Neural progenitor cell (in vitro differentiated cells): ENCODE data around the gene MSH2. TPM values are rescaled to one million over a fixed set of nuclear protein-coding genes. Genes with fewer than 3 reads are reported as not detected.
A peak's percentile ranks its signal among the peaks of the same experiment; 100 is the strongest.

Experiments
- DNase-seq: peaks from one replicate; pipeline ENCODE4 v3.0.0-alpha.2; 2016; ENCODE audit warnings: low spot score
- H2AFZ ChIP-seq: fragments of 200-600 bp; sonication (generic); replicated peaks from 2 replicates; pipeline ENCODE4 v1.6.1; 2016; ENCODE audit warnings: antibody characterized with exemption
- H3F3A ChIP-seq: fragments of 200-600 bp; sonication (generic); 2 replicates; pipeline ENCODE4 v1.6.1; 2016; ENCODE audit warnings: antibody characterized with exemption, low read depth
- H3K27ac ChIP-seq: fragments of 200-600 bp; sonication (generic); 2 replicates; pipeline ENCODE4 v1.5.1; 2016; ENCODE audit warnings: mild to moderate bottlenecking
- H3K27me3 ChIP-seq: fragments of 200-600 bp; sonication (generic); 2 replicates; pipeline ENCODE4 v1.6.1; 2016; ENCODE audit warnings: mild to moderate bottlenecking, moderate library complexity
- H3K36me3 ChIP-seq: fragments of 200-600 bp; sonication (generic); 2 replicates; pipeline ENCODE4 v1.5.1; 2016
- H3K4me1 ChIP-seq: fragments of 200-600 bp; sonication (generic); 2 replicates; pipeline ENCODE4 v1.6.1; 2016; ENCODE audit warnings: mixed run types
- H3K4me2 ChIP-seq: fragments of 200-600 bp; sonication (generic); 2 replicates; pipeline ENCODE4 v1.6.1; 2016
- H3K4me3 ChIP-seq: fragments of 200-600 bp; sonication (generic); 2 replicates; pipeline ENCODE4 v1.5.1; 2016
- H3K79me2 ChIP-seq: fragments of 200-600 bp; sonication (generic); 2 replicates; pipeline ENCODE4 v1.6.1; 2016; ENCODE audit warnings: low read depth
- H3K9ac ChIP-seq: fragments of 200-600 bp; sonication (generic); 2 replicates; pipeline ENCODE4 v1.6.1; 2016
- H3K9me3 ChIP-seq: fragments of 200-600 bp; sonication (generic); 2 replicates; pipeline ENCODE4 v1.5.1; 2016; ENCODE audit warnings: low read depth
- H4K20me1 ChIP-seq: fragments of 200-600 bp; sonication (generic); 2 replicates; pipeline ENCODE4 v1.6.1; 2016; ENCODE audit warnings: low read depth
- H3K27ac Mint-ChIP-seq: 3 replicates; pipeline ENCODE4 v1.8.0; 2021; ENCODE audit warnings: mixed read lengths
- H3K27me3 Mint-ChIP-seq: 2 replicates; pipeline ENCODE4 v1.8.0; 2022; ENCODE audit warnings: low read depth, mild to moderate bottlenecking, inconsistent platforms, moderate library complexity, mixed read lengths; ENCODE audit not compliant: insufficient read depth
- H3K36me3 Mint-ChIP-seq: 3 replicates; pipeline ENCODE4 v1.8.0; 2021; ENCODE audit warnings: mixed read lengths
- H3K4me1 Mint-ChIP-seq: 3 replicates; pipeline ENCODE4 v1.8.0; 2021; ENCODE audit warnings: mixed read lengths
- H3K4me3 Mint-ChIP-seq: 3 replicates; pipeline ENCODE4 v1.8.0; 2021; ENCODE audit warnings: mild to moderate bottlenecking, moderate library complexity, mixed read lengths
- H3K9me3 Mint-ChIP-seq: 3 replicates; pipeline ENCODE4 v1.8.0; 2020; ENCODE audit warnings: mixed read lengths
- CTCF ChIP-seq: fragments of 200-600 bp; sonication (generic); IDR thresholded peaks from 2 replicates; pipeline ENCODE4 v1.5.1; 2017; ENCODE audit warnings: antibody characterized with exemption, mild to moderate bottlenecking
- EZH2 ChIP-seq: fragments of 200-600 bp; sonication (generic); IDR thresholded peaks from 2 replicates; pipeline ENCODE4 v1.6.1; 2017; ENCODE audit warnings: antibody characterized with exemption, mild to moderate bottlenecking, moderate library complexity
- EZH2phosphoT487 ChIP-seq: fragments of 200-600 bp; sonication (generic); IDR thresholded peaks from 2 replicates; pipeline ENCODE4 v1.6.1; 2017; ENCODE audit warnings: antibody characterized with exemption
- total RNA-seq: library from RNA; depleted of rRNA; stranded (reverse); fragments of >200 nt; gene quantifications from 2 replicates; pipeline ENCODE4 v1.2.3, GENCODE V29; 2015; ENCODE audit warnings: low replicate concordance

Gene MSH2
- total RNA-seq, 1 donor from 2014 or later: 134 TPM

- DNase-seq: no peak
- no peaks in the 10 kb centered on the region for H4K20me1 ChIP-seq
- H3K27ac Mint-ChIP-seq: no peak overlapping the region
Measured at GRCh38 chr2:47490406-47490805, 87.5 kb downstream of the MSH2 start.

GRCh38 chr2:47493317-47494035 lies 90.5 kb downstream of the MSH2 start:
- H3K4me2 ChIP-seq: no peak overlapping the region
- TF ChIP-seq CTCF (no peak), EZH2phosphoT487 (no peak), EZH2 (no peak)
- Mint-ChIP-seq H3K36me3 (peaks cover 5% of the 10 kb centered on the region), H3K27me3 (peaks cover 6% of the 10 kb centered on the region), H3K9me3 (peaks cover 15% of the 10 kb centered on the region), H3K4me1 (peaks cover 5% of the 10 kb centered on the region), H3K4me3 (no peak overlapping the region), H3K27ac (peak overlapping the region; percentile 73)
- H4K20me1 ChIP-seq: no peaks in the 10 kb centered on the region
- DNase-seq: no peak
- peaks cover 5% of the 10 kb centered on the region for H3K4me1 ChIP-seq
- H2AFZ ChIP-seq: no peak overlapping the region
- H3K4me3 ChIP-seq: no peak overlapping the region
- H3K27me3 ChIP-seq: no peaks in the 10 kb centered on the region
- no peaks in the 10 kb centered on the region for H3K79me2 ChIP-seq
- no peak overlapping the region for H3K9ac ChIP-seq
- no peaks in the 10 kb centered on the region for H3K36me3 ChIP-seq
- H3K27ac ChIP-seq: no peak overlapping the region
- H3K9me3 ChIP-seq: no peaks in the 10 kb centered on the region
- peaks cover 10% of the 10 kb centered on the region for H3F3A ChIP-seq

More at GRCh38 chr2:47490406-47490805, 87.5 kb downstream of the MSH2 start:
- Histone ChIP-seq H2AFZ (no peak overlapping the region), H3K79me2 (no peaks in the 10 kb centered on the region), H3K4me1 (peaks cover 5% of the 10 kb centered on the region), H3K4me2 (no peak overlapping the region), H3K9me3 (no peaks in the 10 kb centered on the region), H3K27ac (no peak overlapping the region), H3K27me3 (no peaks in the 10 kb centered on the region), H3K4me3 (no peak overlapping the region), H3K36me3 (no peaks in the 10 kb centered on the region), H3F3A (peaks cover 13% of the 10 kb centered on the region), H3K9ac (no peak overlapping the region)
- peaks cover 5% of the 10 kb centered on the region for H3K4me1 Mint-ChIP-seq
- H3K36me3 Mint-ChIP-seq: peaks cover 10% of the 10 kb centered on the region
- no peak overlapping the region for H3K4me3 Mint-ChIP-seq
- peaks cover 3% of the 10 kb centered on the region for H3K27me3 Mint-ChIP-seq
- TF ChIP-seq CTCF: no peak
- peaks cover 8% of the 10 kb centered on the region for H3K9me3 Mint-ChIP-seq

GRCh38 chr2:47494267-47495130 lies 91.5 kb downstream of the MSH2 start:
- H3K9ac ChIP-seq: no peak overlapping the region
- no peak overlapping the region for H3K27ac ChIP-seq
- TF ChIP-seq EZH2 (no peak), CTCF (no peak), EZH2phosphoT487 (no peak)
- no peaks in the 10 kb centered on the region for H3K36me3 ChIP-seq
- H3K27me3 ChIP-seq: no peaks in the 10 kb centered on the region
- Mint-ChIP-seq H3K4me3 (no peak overlapping the region), H3K9me3 (peaks cover 18% of the 10 kb centered on the region), H3K4me1 (peaks cover 5% of the 10 kb centered on the region), H3K27me3 (peaks cover 8% of the 10 kb centered on the region), H3K36me3 (peaks cover 7% of the 10 kb centered on the region), H3K27ac (no peak overlapping the region)
- H3K9me3 ChIP-seq: no peaks in the 10 kb centered on the region
- H3K79me2 ChIP-seq: no peaks in the 10 kb centered on the region
- H3K4me3 ChIP-seq: no peak overlapping the region
- H3F3A ChIP-seq: no peaks in the 10 kb centered on the region
- no peak for DNase-seq
- no peak overlapping the region for H2AFZ ChIP-seq
- no peaks in the 10 kb centered on the region for H4K20me1 ChIP-seq
- no peak overlapping the region for H3K4me2 ChIP-seq
- peaks cover 5% of the 10 kb centered on the region for H3K4me1 ChIP-seq
